Cerebellar cortex (tissue), 1 donor: ENCODE results near the gene C12orf57.
A peak's percentile ranks its signal among the peaks of the same experiment; 100 is the strongest.

Experiments used
- DNase-seq: peaks from one replicate; pipeline ENCODE4 v3.0.0-alpha.2; 2015; ENCODE audit warnings: low spot score

The C12orf57 gene

DNA sequence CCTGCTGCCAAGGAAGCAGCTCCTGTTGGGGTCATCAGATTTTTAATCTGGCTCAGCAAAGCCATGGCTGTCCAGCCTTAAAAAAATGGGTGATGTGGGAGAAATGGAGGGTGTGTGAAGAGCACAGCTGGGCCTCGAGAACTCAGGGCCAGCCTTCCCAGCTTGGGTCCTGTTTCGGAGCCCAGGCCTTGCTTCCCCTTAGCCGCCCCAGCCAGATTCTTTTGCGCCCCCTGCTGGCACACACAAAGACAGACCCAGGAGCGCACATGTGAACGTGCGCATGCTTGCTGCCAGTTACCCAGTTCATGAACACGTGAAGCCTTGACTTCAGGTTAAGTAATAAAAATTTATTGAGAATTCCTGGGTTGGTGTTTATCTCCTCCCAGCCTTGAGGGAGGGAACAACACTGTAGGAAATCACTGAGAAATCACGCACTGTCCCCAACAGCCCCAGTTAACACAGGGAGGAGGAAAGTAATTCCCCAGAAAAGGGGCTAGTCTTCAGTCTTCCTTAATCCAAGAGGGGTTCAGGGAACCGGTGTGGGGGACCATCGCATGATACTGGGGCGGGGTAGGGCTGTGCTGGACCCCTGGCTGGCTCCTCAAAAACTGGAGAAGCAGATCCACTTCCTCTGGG lies 21.3 kb downstream of the C12orf57 start:
- peak; percentile 89 for DNase-seq

DNA sequence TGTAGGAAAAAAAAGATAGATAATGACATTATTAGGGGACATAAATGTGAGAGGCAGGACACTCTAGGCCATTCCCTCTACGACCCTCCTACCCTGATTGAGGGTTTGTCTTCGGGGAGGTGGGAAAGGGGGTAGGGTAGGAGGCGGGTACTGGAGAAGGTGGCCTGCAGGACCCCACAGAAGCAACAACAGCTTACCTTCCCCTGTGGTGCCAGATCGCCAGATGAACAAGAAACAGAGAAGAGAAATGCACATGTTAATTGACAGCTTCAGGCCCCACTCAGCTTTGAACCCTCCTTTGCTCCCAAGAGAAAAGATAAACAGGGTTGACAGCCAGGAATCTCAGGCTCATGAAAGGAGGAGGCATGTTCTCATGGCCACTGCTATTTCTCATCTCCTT lies 21.9 kb downstream of the C12orf57 start:
- no peak for DNase-seq

DNA sequence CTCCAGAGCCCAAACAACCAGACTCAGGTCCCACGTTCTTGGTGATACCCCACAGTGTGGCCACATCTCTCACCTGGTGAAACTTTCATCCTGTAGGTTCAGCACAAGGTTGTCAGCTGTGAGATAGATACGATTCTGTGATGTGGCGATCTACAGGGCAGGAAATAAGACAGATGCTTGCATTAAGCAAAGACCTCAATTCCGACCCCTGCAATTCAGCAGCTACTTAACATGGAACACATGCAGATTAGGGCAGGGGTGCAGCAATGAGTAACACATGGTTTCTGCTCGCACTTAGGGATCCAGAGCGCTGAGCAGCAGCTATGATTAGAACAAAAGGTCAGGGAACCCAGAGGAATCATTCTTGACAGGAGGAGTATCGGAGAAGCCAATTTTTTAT lies 22.5 kb downstream of the C12orf57 start:
- DNase-seq: no peak

GRCh38 chr12:6967651-6968100 lies 23.9 kb downstream of the C12orf57 start:
- DNase-seq: no peak

DNA sequence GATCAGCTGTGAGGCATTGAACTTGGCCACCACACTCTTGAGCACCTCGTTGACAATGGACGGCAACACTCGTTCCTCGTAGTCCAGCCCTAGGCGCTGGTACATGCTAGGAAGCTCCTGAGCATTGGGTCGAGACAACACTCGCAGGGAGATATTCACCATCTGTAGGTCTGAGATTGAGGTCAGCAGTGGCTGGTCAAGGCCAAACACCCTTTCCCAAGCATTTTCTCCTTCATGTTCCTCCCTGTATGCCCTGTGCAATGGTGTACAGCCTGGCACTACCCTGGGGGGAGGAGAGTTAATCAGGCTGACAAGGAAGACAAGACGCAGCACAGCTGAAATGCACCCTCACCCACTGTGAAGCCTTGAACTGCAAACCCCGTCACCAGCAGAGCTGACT lies 24.6 kb downstream of the C12orf57 start:
- no peak for DNase-seq

DNA sequence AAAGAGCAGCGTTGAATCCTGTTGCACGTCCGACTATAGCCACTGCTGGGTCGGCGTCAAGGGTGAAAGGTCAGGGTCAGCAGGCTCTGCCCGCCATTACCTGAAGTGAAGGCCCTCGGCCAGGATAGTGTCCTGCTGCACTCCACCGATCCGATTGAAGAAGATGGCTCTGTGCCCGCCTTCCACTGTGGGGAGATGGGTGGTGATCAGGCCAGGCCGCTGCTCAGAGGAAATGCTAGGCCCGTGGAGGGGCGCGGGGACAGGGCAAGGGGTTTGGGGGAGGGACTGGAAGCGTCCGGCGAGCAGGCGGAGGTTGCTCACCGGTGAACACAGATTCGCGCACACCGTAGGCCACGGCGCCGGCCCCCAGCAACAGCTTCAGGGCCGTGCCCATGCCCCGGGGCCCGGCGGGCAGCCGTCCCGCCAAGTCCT lies 26.3 kb downstream of the C12orf57 start:
- DNase-seq: no peak

DNA sequence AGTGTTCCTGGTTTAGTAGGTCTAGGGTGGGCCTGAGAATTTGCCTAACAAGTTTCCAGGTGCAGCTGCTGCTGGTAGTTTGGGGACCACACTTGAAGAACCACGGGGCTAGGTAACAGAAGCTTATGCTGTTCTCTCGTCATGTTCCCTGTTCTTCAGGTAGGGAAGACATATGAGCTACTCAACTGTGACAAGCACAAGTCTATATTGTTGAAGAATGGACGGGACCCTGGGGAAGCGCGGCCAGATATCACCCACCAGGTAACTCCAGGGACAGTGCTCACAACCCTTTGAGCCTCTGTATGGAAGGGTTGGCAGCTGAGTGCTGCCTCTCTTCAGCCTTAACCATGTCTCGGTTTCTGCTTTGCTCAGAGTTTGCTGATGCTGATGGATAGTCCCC lies 30.4 kb downstream of the C12orf57 start:
- DNase-seq: no peak

- no peak for DNase-seq
Observed at GRCh38 chr12:6975297-6976032, 31.6 kb downstream of the C12orf57 start.

- DNase-seq: no peak
Observed at GRCh38 chr12:6977653-6978052, 33.8 kb downstream of the C12orf57 start.

GRCh38 chr12:6978188-6978587 lies 34.4 kb downstream of the C12orf57 start:
- no peak for DNase-seq

DNA sequence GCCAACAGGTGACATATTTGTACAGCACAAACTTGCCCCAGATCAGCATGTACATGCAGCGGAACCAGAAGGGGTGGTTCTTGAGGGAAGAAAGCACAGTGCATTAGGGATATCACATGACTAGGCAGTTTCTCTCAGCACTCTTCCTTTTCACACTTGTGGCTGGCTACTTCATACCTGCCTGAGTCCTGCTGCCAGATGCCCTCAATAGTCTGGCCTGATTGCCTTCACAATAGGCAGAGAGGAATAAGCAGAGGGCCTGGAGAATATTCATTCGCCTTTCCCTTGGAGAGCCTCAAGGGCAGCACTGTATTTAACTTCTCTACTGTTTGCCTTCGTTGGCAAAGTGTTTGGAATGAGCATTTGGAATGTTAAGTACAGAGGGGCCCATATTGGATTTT lies 34.8 kb downstream of the C12orf57 start:
- DNase-seq: no peak

DNA sequence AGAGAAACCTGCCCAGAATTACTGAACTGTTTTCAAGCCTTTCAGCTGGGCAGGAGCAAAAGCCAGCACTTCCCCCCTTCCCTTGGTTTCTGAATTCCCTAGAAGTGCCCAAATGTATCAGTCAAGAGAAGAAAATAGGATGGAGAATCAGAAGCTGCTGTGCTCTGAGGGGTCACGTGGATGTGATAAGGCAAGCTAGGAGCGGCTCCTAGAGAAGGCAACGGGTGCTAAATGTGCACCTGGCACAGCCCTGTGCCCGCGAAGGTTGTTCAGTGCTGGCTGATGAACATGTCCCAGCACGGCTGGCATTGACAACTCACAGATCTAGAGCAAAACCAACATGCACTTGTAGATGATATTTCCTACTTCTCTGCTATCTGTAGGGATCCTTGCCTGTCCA lies 35.2 kb downstream of the C12orf57 start:
- no peak for DNase-seq

GRCh38 chr12:6979453-6979852 lies 35.6 kb downstream of the C12orf57 start:
- DNase-seq: no peak

DNA sequence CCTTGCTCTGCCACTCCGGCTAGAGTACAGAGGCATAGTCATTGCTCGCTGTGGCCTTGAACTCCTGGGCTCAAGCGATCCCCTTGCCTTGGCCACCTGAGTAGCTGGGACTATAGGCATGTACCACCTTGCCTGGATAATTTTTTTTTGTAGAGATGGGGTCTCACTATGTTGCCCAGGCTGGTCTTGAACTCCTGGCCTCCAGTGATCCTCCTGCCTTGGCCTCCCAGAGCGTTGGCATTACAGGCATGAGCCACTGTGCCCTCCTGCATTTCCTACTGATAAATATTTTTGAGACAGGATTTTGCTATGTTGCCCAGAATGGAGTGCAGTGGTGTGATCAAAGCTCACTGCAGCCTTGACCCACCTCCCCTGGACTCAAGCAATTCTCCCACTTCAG lies 36.3 kb downstream of the C12orf57 start:
- DNase-seq: no peak

- DNase-seq: no peak
Observed at GRCh38 chr12:6980740-6981139, 36.9 kb downstream of the C12orf57 start.

- no peak for DNase-seq
Observed at GRCh38 chr12:6981152-6982052, 37.6 kb downstream of the C12orf57 start.

DNA sequence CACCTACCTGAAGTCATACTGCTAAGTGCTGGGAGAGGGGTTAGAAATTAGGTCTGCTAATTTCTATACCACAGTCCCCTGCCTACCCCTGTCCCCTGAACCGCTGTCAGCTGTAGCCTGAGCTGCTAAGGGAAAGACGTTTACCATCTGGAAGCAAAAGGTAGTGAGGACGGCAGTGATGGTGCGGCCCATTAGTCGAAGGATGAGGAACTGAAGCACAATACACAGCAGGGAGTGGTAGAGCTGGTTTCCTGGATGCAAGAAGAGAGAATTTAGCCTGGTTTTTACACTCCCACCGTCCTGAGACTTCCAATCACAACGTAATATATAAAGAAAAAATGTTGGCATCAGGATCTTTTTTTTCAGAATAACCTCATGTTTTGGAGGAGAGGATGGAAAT lies 38.7 kb downstream of the C12orf57 start:
- DNase-seq: no peak

DNA sequence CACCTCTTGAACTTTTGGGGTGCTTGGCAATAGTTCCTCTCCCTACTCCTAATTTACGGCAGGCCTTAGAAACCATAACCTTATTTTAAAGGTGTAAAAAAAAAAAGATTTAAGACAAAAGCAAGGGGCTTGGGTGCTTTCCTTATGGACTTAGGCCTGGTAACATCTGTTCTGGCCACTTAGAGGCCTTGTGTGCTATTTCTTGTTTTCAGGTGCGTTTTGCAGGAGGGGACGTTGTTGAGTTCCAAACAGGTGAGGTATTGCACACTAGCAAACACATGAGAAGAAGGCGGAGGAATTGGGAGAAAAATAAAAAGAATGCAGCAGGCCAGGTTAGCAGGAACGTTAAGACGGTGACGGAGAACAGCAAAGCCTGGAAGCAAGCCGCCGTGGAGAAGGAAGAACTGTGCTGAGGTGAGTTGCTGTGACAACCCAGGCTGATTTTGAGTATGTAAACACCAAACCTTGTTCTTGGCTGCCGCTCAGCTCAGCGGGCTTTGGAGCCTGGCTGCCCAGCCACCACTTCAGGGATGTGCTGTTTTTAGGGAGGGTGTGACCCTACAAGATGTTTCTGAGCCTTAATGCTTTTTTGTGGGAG lies 44.2 kb downstream of the C12orf57 start:
- DNase-seq: peak; percentile 74
